DOHH2 (cell line): ENCODE measurements around the gene ZNRF1.

ENCODE experiments used
- CTCF ChIP-seq: fragments of 200-600 bp; sonication (generic); IDR thresholded peaks from one replicate; pipeline ENCODE4 v1.5.1; 2014; ENCODE audit warnings: antibody characterized with exemption, mild to moderate bottlenecking, low read depth, low read length; ENCODE audit not compliant: poor library complexity, severe bottlenecking
- EZH2phosphoT487 ChIP-seq: fragments of 200-600 bp; sonication (generic); IDR thresholded peaks from 2 replicates; pipeline ENCODE4 v1.6.1; 2017; ENCODE audit warnings: borderline replicate concordance, mild to moderate bottlenecking, antibody characterized with exemption, low read length, moderate library complexity, mixed read lengths

DNA sequence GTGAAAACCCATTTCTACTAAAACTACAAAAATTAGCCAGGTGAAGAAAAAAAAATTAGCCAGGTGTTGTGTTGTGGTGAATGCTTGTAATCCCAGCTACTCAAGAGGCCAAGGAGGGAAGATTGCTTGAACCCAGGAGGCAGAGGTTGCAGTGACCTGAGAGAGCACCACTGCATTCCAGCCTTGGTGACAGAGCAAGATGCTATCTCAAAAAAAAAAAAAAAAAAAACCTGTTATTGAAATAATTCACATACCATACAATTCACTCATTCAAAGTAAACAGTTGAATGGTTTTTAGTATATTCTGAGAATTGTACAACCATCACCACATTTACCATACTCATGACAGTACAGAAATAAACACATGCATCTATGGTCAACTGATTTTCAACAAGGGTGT, 31.0 kb downstream of the ZNRF1 start:
- no peak for TF ChIP-seq CTCF
- no peak for TF ChIP-seq EZH2phosphoT487
